SKM-1 (cell line): Measurements from ENCODE around the gene PAK1.

Experiments used
- DNase-seq: peaks from one replicate; lab custom pipeline; 2025; ENCODE audit not compliant: unreplicated experiment; lab: John Stamatoyannopoulos, UW

The PAK1 gene

GRCh38 chr11:77375107-77375506, 98.8 kb downstream of the PAK1 start:
- no peak for DNase-seq

DNA sequence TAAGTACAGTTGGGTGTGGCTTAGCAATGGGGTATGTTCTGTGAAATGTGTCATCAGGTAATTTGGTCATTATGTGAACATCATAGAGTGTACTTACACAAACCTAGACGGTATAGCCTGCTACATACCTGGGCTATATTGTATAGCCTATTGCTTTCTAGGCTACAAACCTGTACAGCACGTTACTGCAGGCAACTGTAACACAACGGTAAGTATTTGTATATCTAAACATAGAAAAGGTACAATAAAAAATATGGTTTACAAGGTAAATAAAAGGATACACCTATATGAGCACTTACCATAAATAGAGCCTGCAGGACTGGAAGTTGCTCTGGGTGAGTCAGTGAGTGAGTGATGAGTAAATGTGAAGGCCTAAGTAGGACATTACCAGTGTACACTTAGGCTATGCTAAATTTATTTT, 99.3 kb downstream of the PAK1 start:
- DNase-seq, result no peak

DNA sequence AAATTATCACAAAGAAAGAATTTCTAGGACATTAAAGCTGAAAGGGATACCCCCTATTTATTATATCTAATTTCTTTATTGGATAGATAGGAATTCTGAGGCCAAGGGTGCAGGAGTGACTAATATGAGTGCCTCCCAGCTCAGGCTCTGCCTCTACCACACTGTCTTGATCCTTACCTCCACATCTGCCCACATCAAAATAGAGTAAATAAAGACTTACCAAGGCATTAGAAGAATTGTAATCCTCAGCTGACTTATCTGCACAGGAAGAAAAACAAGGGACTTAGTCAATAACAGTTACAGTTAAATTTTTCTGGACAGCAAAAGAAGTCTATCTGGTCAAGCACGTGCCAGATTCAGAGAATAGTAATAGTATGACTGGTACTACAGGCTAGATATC, 99.8 kb downstream of the PAK1 start:
- no peak for DNase-seq

DNA sequence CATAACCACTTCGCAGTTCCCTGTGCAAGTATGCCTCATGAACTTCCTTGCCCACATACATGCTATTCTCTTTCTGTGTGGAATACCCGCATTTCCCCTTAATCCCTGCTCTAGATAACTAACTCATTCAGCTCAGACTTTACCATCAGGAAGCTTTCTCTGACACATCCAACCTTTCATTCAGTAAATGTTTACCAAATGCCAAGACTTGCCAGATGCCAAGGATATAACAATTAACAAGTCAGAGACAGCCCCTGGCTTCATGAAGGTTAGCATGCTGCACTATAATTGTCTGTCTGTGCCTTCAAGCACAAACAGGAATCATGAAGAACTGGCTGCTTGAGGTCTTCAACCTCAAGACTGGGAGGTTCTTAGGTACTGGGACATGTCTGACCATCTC, 101.2 kb downstream of the PAK1 start:
- no peak for DNase-seq

GRCh38 chr11:77371646-77372045, 102.2 kb downstream of the PAK1 start:
- no peak for DNase-seq

GRCh38 chr11:77370217-77370616, 103.7 kb downstream of the PAK1 start:
- no peak for DNase-seq

DNA sequence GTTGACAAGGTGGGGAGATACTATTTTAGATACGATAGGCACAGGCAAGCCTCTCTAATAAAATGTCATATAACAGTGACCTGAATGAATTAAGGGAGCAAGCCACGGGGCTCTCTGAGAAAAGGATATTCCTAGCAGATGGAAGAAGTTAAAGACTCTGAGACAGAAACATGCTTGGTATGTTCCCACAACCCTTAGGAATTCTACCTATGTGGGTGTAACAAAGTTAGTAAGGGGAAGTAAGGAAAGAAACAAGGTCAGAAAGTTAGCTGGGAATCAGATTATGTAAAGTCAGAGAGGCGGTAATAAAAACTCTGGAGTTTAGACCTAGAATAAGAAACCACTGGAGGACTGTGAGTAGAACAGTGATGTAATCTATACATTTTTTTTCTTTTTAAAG, 112.7 kb downstream of the PAK1 start:
- DNase-seq, result no peak

DNA sequence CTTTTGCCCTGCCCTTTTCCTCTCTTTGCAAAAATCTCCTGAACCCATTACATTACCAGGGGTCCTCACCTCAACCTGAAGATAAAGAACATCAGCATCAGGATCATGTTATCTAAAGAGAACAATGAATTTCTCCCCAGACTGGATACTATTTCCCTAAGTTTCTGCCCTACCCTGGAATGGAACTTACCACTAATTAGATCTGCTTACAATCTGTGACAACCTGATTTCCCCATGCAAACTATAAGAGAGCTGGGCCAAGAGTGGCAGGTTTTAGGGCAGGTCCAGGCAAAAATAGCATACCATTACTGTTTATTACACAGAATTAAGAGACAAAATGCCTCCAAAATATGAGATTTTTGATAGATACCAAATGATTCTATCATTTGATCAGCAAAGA, 114.4 kb downstream of the PAK1 start:
- no peak for DNase-seq

GRCh38 chr11:77353131-77353530, 120.8 kb downstream of the PAK1 start:
- DNase-seq, result no peak

- DNase-seq, result no peak
Measured at GRCh38 chr11:77351281-77351886, 122.5 kb downstream of the PAK1 start.

DNA sequence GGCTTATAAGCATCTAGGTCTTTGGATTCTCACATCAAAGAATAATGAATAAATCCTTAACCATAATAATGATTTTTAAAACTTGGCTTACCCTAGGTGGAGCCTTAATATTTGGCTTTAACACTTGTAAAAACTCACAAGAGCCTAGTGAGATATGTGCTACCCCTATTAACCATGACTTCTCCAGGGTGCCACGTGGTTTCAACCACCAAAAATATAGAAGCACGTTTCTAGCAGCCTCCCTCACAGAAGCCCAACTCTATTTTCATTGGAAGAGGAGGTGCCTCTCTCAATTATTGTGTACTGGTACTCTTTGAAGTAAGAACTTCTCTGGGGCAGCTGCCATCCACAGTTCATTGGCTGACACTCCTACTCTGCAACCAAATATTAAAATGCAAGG, 125.9 kb downstream of the PAK1 start:
- no peak for DNase-seq

GRCh38 chr11:77346906-77347603, 126.8 kb downstream of the PAK1 start:
- no peak for DNase-seq

DNA sequence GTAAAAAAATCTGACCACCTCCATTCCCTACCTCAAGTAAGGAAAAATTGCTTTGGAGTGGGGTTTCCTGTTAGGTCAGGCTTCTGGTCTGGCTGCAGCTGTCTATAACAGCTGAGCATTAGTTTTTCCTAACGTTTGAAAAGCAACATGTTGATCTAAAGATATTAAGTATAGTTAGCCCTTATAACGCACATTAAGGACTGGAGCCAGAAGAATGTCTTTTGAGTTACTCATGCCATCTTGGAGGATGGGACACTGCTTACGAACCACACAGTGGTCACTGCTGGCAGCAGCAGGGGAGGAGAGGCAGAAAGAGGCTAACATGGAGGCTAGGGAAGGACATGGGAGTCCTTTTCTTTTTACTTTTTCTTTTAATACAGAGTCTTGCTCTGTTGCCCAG, 128.3 kb downstream of the PAK1 start:
- DNase-seq, result no peak

DNA sequence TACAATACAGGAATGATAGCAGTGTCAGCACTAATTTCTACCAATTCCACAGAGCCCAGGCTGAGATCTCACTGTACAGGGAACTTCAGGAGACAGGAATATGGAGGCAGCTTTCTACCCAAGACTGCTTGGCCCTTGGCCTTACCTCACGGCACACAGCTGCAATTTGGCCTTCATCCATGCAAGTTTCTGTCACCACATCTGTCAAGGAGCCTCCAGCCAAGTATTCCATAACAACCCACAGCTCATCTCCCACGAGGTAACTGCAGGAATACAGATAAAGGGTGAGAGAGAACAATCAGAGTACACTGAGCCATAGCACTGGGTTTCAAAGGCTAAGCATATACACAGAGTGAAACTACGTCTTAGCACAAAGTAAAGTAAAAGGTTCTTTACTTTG, 133.4 kb downstream of the PAK1 start:
- DNase-seq, result no peak

- no peak for DNase-seq
Measured at GRCh38 chr11:77332259-77332658, 141.6 kb downstream of the PAK1 start.

GRCh38 chr11:77325159-77325558, 148.7 kb downstream of the PAK1 start:
- DNase-seq, result no peak

- no peak for DNase-seq
Measured at GRCh38 chr11:77324508-77324907, 149.4 kb downstream of the PAK1 start.

- no peak for DNase-seq
Measured at GRCh38 chr11:77322926-77323590, 150.8 kb downstream of the PAK1 start.

DNA sequence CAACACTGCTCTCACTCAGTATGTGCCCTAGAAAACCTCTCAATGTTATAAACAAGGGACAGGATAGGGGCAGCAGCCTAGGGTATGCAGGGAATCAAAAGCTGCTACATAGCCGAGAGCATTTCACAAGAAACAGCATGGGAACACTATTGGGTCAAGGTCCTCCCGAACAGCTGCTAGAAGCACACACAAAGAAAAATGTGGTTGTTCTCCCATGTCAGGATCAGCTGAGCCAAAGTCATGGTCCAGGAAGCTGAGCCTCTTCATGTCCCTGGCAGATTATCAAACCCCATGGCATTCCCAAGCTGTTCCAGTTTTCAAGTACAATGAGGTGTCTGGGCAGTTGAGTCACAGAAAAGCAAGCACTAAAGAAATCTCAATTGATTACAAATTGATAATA, 151.4 kb downstream of the PAK1 start:
- DNase-seq, result no peak

GRCh38 chr11:77320351-77320750, 153.5 kb downstream of the PAK1 start:
- no peak for DNase-seq

DNA sequence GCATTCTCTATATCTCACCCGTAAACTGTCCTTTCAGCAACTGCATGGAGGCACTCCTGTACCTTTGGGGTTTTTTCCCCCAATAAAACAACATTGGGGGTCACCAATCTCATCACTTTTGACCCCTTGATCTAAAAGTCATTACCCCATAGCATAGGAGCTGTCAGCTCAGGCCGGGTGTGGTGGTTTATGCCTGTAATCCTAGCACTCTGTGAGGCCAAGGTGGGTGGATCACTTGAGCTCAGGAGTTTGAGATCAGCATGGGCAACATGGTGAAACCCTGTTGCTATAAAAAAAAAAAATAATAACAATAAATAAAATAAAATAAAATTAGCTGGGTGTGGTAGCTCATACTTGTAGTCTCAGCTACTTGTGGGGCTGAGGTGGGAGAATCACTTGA, 155.3 kb downstream of the PAK1 start:
- no peak for DNase-seq

DNA sequence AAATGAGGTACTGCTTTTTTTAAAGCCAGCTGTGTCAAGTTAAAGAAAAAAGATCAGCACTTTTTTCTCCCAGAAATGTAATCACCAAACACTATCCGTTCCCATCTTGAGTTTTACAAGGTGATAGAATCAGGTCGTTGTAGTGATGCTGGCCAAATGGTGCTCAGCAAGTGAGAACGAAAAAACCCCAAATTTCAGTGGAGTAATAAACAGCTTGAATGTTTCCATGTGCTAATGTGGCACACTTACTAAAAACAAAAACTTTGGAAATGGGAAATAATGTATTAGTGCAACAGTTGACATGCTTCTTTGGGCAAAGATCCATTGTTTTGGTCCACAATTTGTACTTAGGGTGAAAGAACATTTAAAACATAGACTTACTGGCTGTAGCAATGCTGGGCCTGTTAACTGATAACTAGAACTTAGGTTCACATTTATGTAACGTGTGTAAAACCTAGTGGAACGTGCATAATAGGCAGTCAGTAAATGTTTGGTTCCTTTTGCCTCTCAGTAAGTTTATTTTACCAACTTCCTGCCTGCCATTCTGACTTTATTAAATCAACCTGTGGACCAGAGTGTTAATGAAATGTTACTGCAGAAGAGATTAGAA, 157.1 kb downstream of the PAK1 start:
- no peak for DNase-seq
